Mucosa of descending colon (tissue), 3 donors: Measurements from ENCODE around the gene SLC11A2. TPM values are rescaled to one million over a fixed set of nuclear protein-coding genes. Genes with fewer than 3 reads are reported as not detected.
"Not testable (repeated sequence)": the region's sequence is repeated elsewhere in the genome, so short reads cannot be mapped to it uniquely, and the experiment has no call there.

Source experiments
- ATAC-seq: fragments of 200-7000 bp; cut with Tn5 transposase; one replicate; pipeline ENCODE4 v1.9.1; 2020; ENCODE audit warnings: mild to moderate bottlenecking, moderate library complexity
- DNase-seq, 3 donors: peaks; one replicate each; pipeline ENCODE4 v3.0.0-alpha.2; 2020
- H3K36me3 ChIP-seq: fragments of 200-600 bp; one replicate; pipeline ENCODE4 v1.8.0; 2021; ENCODE audit warnings: low read depth, mild to moderate bottlenecking
- H3K4me1 ChIP-seq: fragments of 200-600 bp; one replicate; pipeline ENCODE4 v1.8.0; 2021; ENCODE audit warnings: low read depth, mild to moderate bottlenecking
- H3K4me3 ChIP-seq: fragments of 200-600 bp; one replicate; pipeline ENCODE4 v1.8.0; 2021; ENCODE audit warnings: mild to moderate bottlenecking
- H3K9me3 ChIP-seq: fragments of 200-600 bp; one replicate; pipeline ENCODE4 v1.8.0; 2021; ENCODE audit warnings: mild to moderate bottlenecking
- CTCF ChIP-seq: fragments of 200-600 bp; IDR thresholded peaks from one replicate; pipeline ENCODE4 v1.8.0; 2022; ENCODE audit warnings: antibody characterized with exemption, mild to moderate bottlenecking
- intact Hi-C, 2 donors: fragments of 100-400 bp; cut with DNase I in 1 of 2; cut with micrococcal nuclease in 1 of 2; formaldehyde crosslinking; loops; one replicate each; pipeline versions ENCODE4 v1.11.0 to v1.11.1; 2022; cut with DNase I, micrococcal nuclease
- total RNA-seq, 3 donors: library from RNA; stranded (reverse); fragmentation: NEBNext Ultra II Directional in 2 of 3; extraction: Animal tissue kit (Norgen Biotek cat#: 25700) in 2 of 3; gene quantifications; one replicate each; pipeline versions ENCODE4 v1.2.1 to v1.2.4, GENCODE V29; 2021 to 2023
- donor health status: DM: no; HTN: no; CAD: no; lungs with moderate emphysema.
- donor health status: DM: no; HTN: no; CAD: no.
- donor health status: DM: no; HTN: yes; CAD: no.

SLC11A2 gene
- total RNA-seq, 3 donors from 2014 or later = 32.3 to 48.9 (median 43.0) TPM

- ATAC-seq = peak; percentile 15
- no peak overlapping the region for H3K4me3 ChIP-seq
- peaks cover 10% of the 10 kb centered on the region for H3K9me3 ChIP-seq
- no peak for DNase-seq
- no peak for TF ChIP-seq CTCF
- peaks cover 49% of the 10 kb centered on the region for H3K4me1 ChIP-seq
- intact Hi-C loops = loop anchor here in 1 of 2 donors (10.0 kb wide), 1 partner anchor 51 kb away; no protein-coding TSS in a partner anchor
- H3K36me3 ChIP-seq = no peaks in the 10 kb centered on the region
Observed at GRCh38 chr12:50933459-50934124, 92.6 kb downstream of the SLC11A2 start.

GRCh38 chr12:50932787-50933280 lies 93.3 kb downstream of the SLC11A2 start:
- Histone ChIP-seq H3K36me3 (no peaks in the 10 kb centered on the region), H3K4me1 (peaks cover 49% of the 10 kb centered on the region), H3K9me3 (peaks cover 7% of the 10 kb centered on the region), H3K4me3 (no peak overlapping the region)
- DNase-seq = no peak
- TF ChIP-seq CTCF = no peak
- ATAC-seq = peak; percentile 68
- intact Hi-C loops = loop anchor here in 1 of 2 donors (10.0 kb wide), 1 partner anchor 52 kb away; no protein-coding TSS in a partner anchor

GRCh38 chr12:50930477-50930876 lies 95.7 kb downstream of the SLC11A2 start:
- not testable (repeated sequence) for DNase-seq, H3K36me3 ChIP-seq, H3K4me3 ChIP-seq, H3K9me3 ChIP-seq, ATAC-seq
- H3K4me1 ChIP-seq = peaks cover 48% of the 10 kb centered on the region
- intact Hi-C loops = loop anchor here in 1 of 2 donors (10.0 kb wide), 1 partner anchor 54 kb away; no protein-coding TSS in a partner anchor

GRCh38 chr12:50929831-50930230 lies 96.4 kb downstream of the SLC11A2 start:
- Histone ChIP-seq H3K4me3 (no peak overlapping the region), H3K36me3 (no peaks in the 10 kb centered on the region), H3K9me3 (no peaks in the 10 kb centered on the region), H3K4me1 (peaks cover 42% of the 10 kb centered on the region)
- ATAC-seq = no peak
- DNase-seq = no peak
- intact Hi-C loops = loop anchor here in 1 of 2 donors (10.0 kb wide), 1 partner anchor 55 kb away; no protein-coding TSS in a partner anchor
- no peak for TF ChIP-seq CTCF

Other genes with a start within 250 kb of the SLC11A2 start
- not detected for gene TMPRSS12, start 183.5 kb downstream of the SLC11A2 start, total RNA-seq
- gene HIGD1C, start 73.8 kb downstream of the SLC11A2 start, total RNA-seq = not detected
- 10 to 100 TPM; 67.4 to 74.2 (median 72.7) TPM for gene LETMD1, start 21.9 kb upstream of the SLC11A2 start, total RNA-seq
- 10 to 100 TPM; 16.8 to 29.5 (median 16.9) TPM for gene CSRNP2, start 57.2 kb upstream of the SLC11A2 start, total RNA-seq
- gene TFCP2, start 146.8 kb upstream of the SLC11A2 start, total RNA-seq = 10 to 100 TPM; 28.3 to 31.4 (median 28.4) TPM
- 10 to 100 TPM in 1 of 3 donors, 1 to 10 TPM in 2; 3.9 to 21.4 (median 5.1) TPM for gene POU6F1, start 191.7 kb upstream of the SLC11A2 start, total RNA-seq
- 100 to 1,000 TPM; 211 to 334 (median 329) TPM for gene DAZAP2, start 212.4 kb upstream of the SLC11A2 start, total RNA-seq
- 10 to 100 TPM; 35.0 to 88.6 (median 85.6) TPM for gene SMAGP, start 244.0 kb upstream of the SLC11A2 start, total RNA-seq